H1 (cell line): ENCODE data around the gene ZCCHC9. TPM values are rescaled to one million over a fixed set of nuclear protein-coding genes. Genes with fewer than 3 reads are reported as not detected.
A peak's percentile ranks its signal among the peaks of the same experiment; 100 is the strongest.

Experiments
- CTCF ChIA-PET: fragments of 300-600 bp; sonication (Branson Sonifier 250); formaldehyde crosslinking; loops from one replicate; lab custom pipeline; 2021; ENCODE audit not compliant: partially characterized antibody; lab: Charles Lee
- POLR2A ChIA-PET: fragments of 300-600 bp; sonication (Branson Sonifier 250); formaldehyde crosslinking; loops from one replicate; lab custom pipeline; 2021; ENCODE audit warnings: inconsistent platforms; ENCODE audit not compliant: partially characterized antibody; lab: Charles Lee
- DNase-seq, 2 experiments: peaks; one replicate each; pipeline versions ENCODE4 v3.0.0 to v3.0.0-alpha.2; 2010 to 2022; ENCODE audit warnings: low spot score in 2 of 2, low read depth in 1 of 2, mixed read lengths in 1 of 2
- FAIRE-seq: peaks from 2 replicates; lab custom pipeline; 2011; peaks lifted over from hg19 to GRCh38; lab: Jason Lieb, UNC
- H2AFZ ChIP-seq: 2 replicates; pipeline ENCODE4 v1.8.1; 2012; ENCODE audit warnings: low read length, inconsistent platforms
- H2AK5ac ChIP-seq: 2 replicates; pipeline ENCODE4 v1.6.1; 2013; ENCODE audit warnings: low read depth, low read length
- H2BK120ac ChIP-seq: replicated peaks from 2 replicates; pipeline ENCODE3; 2013; ENCODE audit warnings: low read depth, low read length, inconsistent platforms
- H2BK12ac ChIP-seq: 2 replicates; pipeline ENCODE4 v1.6.1; 2013; ENCODE audit warnings: low read depth, low read length
- H2BK15ac ChIP-seq: 2 replicates; pipeline ENCODE4 v1.6.1; 2013; ENCODE audit warnings: low read length
- H2BK20ac ChIP-seq: 2 replicates; pipeline ENCODE4 v1.6.1; 2013; ENCODE audit warnings: low read length
- H2BK5ac ChIP-seq: 2 replicates; pipeline ENCODE4 v1.6.1; 2013; ENCODE audit warnings: low read depth, low read length
- H3K14ac ChIP-seq: 2 replicates; pipeline ENCODE4 v1.6.1; 2013; ENCODE audit warnings: inconsistent platforms; ENCODE audit not compliant: insufficient read length
- H3K18ac ChIP-seq: 2 replicates; pipeline ENCODE4 v1.6.1; 2013; ENCODE audit warnings: low read length; ENCODE audit errors: extremely low read depth
- H3K23ac ChIP-seq: 2 replicates; pipeline ENCODE4 v1.6.1; 2013; ENCODE audit warnings: inconsistent platforms; ENCODE audit not compliant: insufficient read length
- H3K23me2 ChIP-seq: 2 replicates; pipeline ENCODE4 v1.6.1; 2013; ENCODE audit warnings: low read depth, low read length
- H3K27ac ChIP-seq: 2 replicates; pipeline ENCODE4 v1.6.1; 2011; ENCODE audit warnings: low read depth, low read length, inconsistent platforms
- H3K27me3 ChIP-seq, 4 experiments: replicated peaks in 1 of 4; 1 replicate in 1 of 4; 2 replicates in 3 of 4; pipeline versions ENCODE4 v1.6.1 to v1.8.1; 2011 to 2013; ENCODE audit warnings: low read length in 3 of 4, mild to moderate bottlenecking in 3 of 4, inconsistent platforms in 2 of 4, mixed read lengths in 2 of 4, moderate library complexity in 1 of 4; ENCODE audit not compliant: control insufficient read depth in 3 of 4, insufficient read depth in 3 of 4; ENCODE audit errors: extremely low read depth in 1 of 4
- H3K36me3 ChIP-seq, 4 experiments: 2 replicates each; pipeline versions ENCODE4 v1.6.1 to v1.8.1; 2011 to 2013; ENCODE audit warnings: mild to moderate bottlenecking in 4 of 4, low read length in 3 of 4, moderate library complexity in 2 of 4, control low read depth in 1 of 4, inconsistent platforms in 1 of 4; ENCODE audit not compliant: insufficient read depth in 4 of 4, control insufficient read depth in 2 of 4
- H3K4ac ChIP-seq: replicated peaks from 2 replicates; pipeline ENCODE3; 2013; ENCODE audit warnings: low read length, low read depth, mixed read lengths, inconsistent platforms; ENCODE audit not compliant: insufficient read length
- H3K4me1 ChIP-seq, 4 experiments: replicated peaks in 1 of 4; 1 replicate in 1 of 4; 2 replicates in 3 of 4; pipeline versions ENCODE4 v1.6.1 to v1.8.1; 2011 to 2013; ENCODE audit warnings: low read length in 3 of 4, inconsistent platforms in 2 of 4, mixed read lengths in 1 of 4; ENCODE audit not compliant: insufficient read depth in 4 of 4, control insufficient read depth in 3 of 4
- H3K4me2 ChIP-seq, 2 experiments: 2 replicates each; pipeline versions ENCODE4 v1.6.1 to v1.8.1; 2011 to 2013; ENCODE audit warnings: low read depth in 2 of 2, low read length in 2 of 2, control low read depth in 1 of 2, inconsistent platforms in 1 of 2, mild to moderate bottlenecking in 1 of 2; ENCODE audit not compliant: insufficient read depth in 1 of 2
- H3K4me3 ChIP-seq, 4 experiments: fragments of 200-600, 300-600 bp in 1 of 4; sonication (generic), shearing (Covaris generic), sonication (Bioruptor Twin) in 1 of 4; 2 replicates each; pipeline versions ENCODE4 v1.5.1 to v1.8.1; 2011 to 2016; ENCODE audit warnings: low read length in 4 of 4, low read depth in 3 of 4, control low read depth in 2 of 4, inconsistent platforms in 2 of 4, mild to moderate bottlenecking in 2 of 4, mixed read lengths in 1 of 4, moderate library complexity in 1 of 4; ENCODE audit not compliant: insufficient read depth in 2 of 4; ENCODE audit errors: extremely low read depth in 1 of 4
- H3K56ac ChIP-seq: replicated peaks from 2 replicates; pipeline ENCODE3; 2013; ENCODE audit warnings: low read depth, mild to moderate bottlenecking, mixed read lengths, low read length, inconsistent platforms; ENCODE audit not compliant: insufficient read length
- H3K79me1 ChIP-seq: 2 replicates; pipeline ENCODE4 v1.6.1; 2013; ENCODE audit warnings: low read depth, low read length, control low read depth
- H3K79me2 ChIP-seq, 2 experiments: 2 replicates each; pipeline versions ENCODE4 v1.6.1 to v1.8.1; 2012 to 2013; ENCODE audit warnings: low read length in 2 of 2, mild to moderate bottlenecking in 2 of 2, inconsistent platforms in 1 of 2; ENCODE audit not compliant: insufficient read depth in 2 of 2, control insufficient read depth in 1 of 2
- H3K9ac ChIP-seq, 4 experiments: replicated peaks in 1 of 4; 1 replicate in 1 of 4; 2 replicates in 3 of 4; pipeline versions ENCODE4 v1.6.1 to v1.8.1; 2011 to 2013; ENCODE audit warnings: low read depth in 3 of 4, low read length in 3 of 4, control low read depth in 2 of 4, mild to moderate bottlenecking in 2 of 4, moderate library complexity in 2 of 4, inconsistent platforms in 1 of 4; ENCODE audit errors: extremely low read depth in 1 of 4
- H3K9me3 ChIP-seq, 2 experiments: 2 replicates each; pipeline versions ENCODE4 v1.6.1 to v1.8.1; 2012 to 2013; ENCODE audit warnings: mild to moderate bottlenecking in 2 of 2, moderate library complexity in 2 of 2, control low read depth in 1 of 2, inconsistent platforms in 1 of 2, low read depth in 1 of 2, low read length in 1 of 2, mixed read lengths in 1 of 2; ENCODE audit not compliant: insufficient read depth in 2 of 2
- H4K20me1 ChIP-seq, 2 experiments: replicated peaks in 1 of 2; 2 replicates each; pipeline versions ENCODE3 to v1.8.1; 2011 to 2013; ENCODE audit warnings: inconsistent platforms in 2 of 2, low read length in 2 of 2, mild to moderate bottlenecking in 1 of 2; ENCODE audit not compliant: insufficient read depth in 2 of 2, control insufficient read depth in 1 of 2
- H4K5ac ChIP-seq: 2 replicates; pipeline ENCODE4 v1.6.1; 2013; ENCODE audit warnings: low read length, low read depth, mixed read lengths, inconsistent platforms; ENCODE audit not compliant: insufficient read length
- H4K8ac ChIP-seq: 2 replicates; pipeline ENCODE4 v1.8.0; 2013; ENCODE audit warnings: mild to moderate bottlenecking, moderate library complexity, low read length, inconsistent platforms; ENCODE audit not compliant: insufficient read depth; ENCODE audit errors: extremely low read depth
- H4K91ac ChIP-seq: replicated peaks from 2 replicates; pipeline ENCODE3; 2013; ENCODE audit warnings: low read length, mixed read lengths, inconsistent platforms; ENCODE audit not compliant: insufficient read length
- TAF7 ChIP-seq: optimal IDR thresholded peaks from 2 replicates; pipeline ENCODE3; 2011; ENCODE audit warnings: low read depth, mild to moderate bottlenecking, inconsistent platforms, low read length, moderate library complexity, borderline replicate concordance
- WGBS, 2 experiments: shearing (Covaris generic) in 1 of 2; methylation state at CpG; one replicate each; pipeline versions ENCODE4 v1.1.6 to v1.1.7; 2013 to 2015; ENCODE audit warnings: low lambda C conversion rate in 2 of 2, mixed read lengths in 2 of 2, inconsistent platforms in 1 of 2, low coverage in 1 of 2, missing lambda C conversion rate in 1 of 2; ENCODE audit not compliant: insufficient replicate concordance in 2 of 2, insufficient coverage in 1 of 2, insufficient read length in 1 of 2; ENCODE audit errors: extremely low coverage in 1 of 2, missing lambda C conversion rate in 1 of 2; 5-methylcytosine and 5-hydroxymethylcytosine counted together
- polyA plus RNA-seq, 7 experiments: library from polyadenylated mRNA; depleted of rRNA in 3 of 7; stranded (reverse) in 5 of 7; unstranded in 2 of 7; fragments of >200 nt in 5 of 7; fragments of 200-250 nt in 2 of 7; gene quantifications; 1 replicate in 5 of 7; 2 replicates in 1 of 7; 4 replicates in 1 of 7; pipeline versions ENCODE4 v1.2.1 to v1.2.3, GENCODE V29; 2011 to 2013; ENCODE audit warnings: missing spikeins in 2 of 7, mixed read lengths in 2 of 7
- total RNA-seq: library from RNA; stranded (reverse); fragmentation: NEBNext Ultra II Directional; extraction: Animal tissue kit (Norgen Biotek cat#: 25700); gene quantifications from 2 replicates; pipeline ENCODE4 v1.2.1, GENCODE V29; 2021

ZCCHC9 gene
- total and polyA plus RNA-seq, 2 of the 8 experiments (the other 6 are each of a cell fraction or from before 2014, with no cell fraction given): 10.9 to 33.6 TPM

GRCh38 chr5:81326554-81326953 is 25.2 kb downstream of the ZCCHC9 start:
- Histone ChIP-seq H4K91ac (no peak overlapping the region), H3K9ac (no peak overlapping the region), H3K79me1 (no peaks in the 10 kb centered on the region), H3K79me2 (no peaks in the 10 kb centered on the region), H4K5ac (no peak overlapping the region), H2AFZ (0 out of 2 replicates have a peak overlapping the region, but pooled peaks have one; percentile 59), H3K18ac (no peak overlapping the region), H2BK5ac (no peak overlapping the region), H4K20me1 (no peaks in the 10 kb centered on the region), H3K27ac (no peak overlapping the region), H3K27me3 (no peaks in the 10 kb centered on the region; a peak in 1 of 7 replicates), H2BK12ac (no peak overlapping the region), H3K56ac (no peak overlapping the region), H3K4me3 (no peak overlapping the region), H2BK15ac (no peak overlapping the region), H3K23ac (no peak overlapping the region), H2BK20ac (no peak overlapping the region), H2AK5ac (no peak overlapping the region), H3K4ac (no peak overlapping the region), H3K14ac (no peak overlapping the region), H3K4me1 (peaks cover 0 to 3% (median 0%) of the 10 kb centered on the region in 4 experiments; a peak in 2 of 7 replicates), H2BK120ac (no peak overlapping the region), H4K8ac (no peak overlapping the region), H3K36me3 (no peaks in the 10 kb centered on the region), H3K4me2 (no peak overlapping the region), H3K9me3 (no peaks in the 10 kb centered on the region), H3K23me2 (no peaks in the 10 kb centered on the region)
- POLR2A ChIA-PET: interaction anchor here (2.4 kb wide), 1 partner anchor 25 kb away, joined by 6 read pairs; the partner anchor contains the start of gene ZCCHC9
- 95% methylated on average over 2 of the region's 2 CpGs; no CpG with 5 or more reads in 1 of the 2 experiments for WGBS, 2 experiments
- FAIRE-seq (no peak), DNase-seq (no peak)
- CTCF ChIA-PET: interaction anchor here (2.3 kb wide), 1 partner anchor 22 kb away, joined by 6 read pairs; no protein-coding TSS in a partner anchor
- no peak for TF ChIP-seq TAF7
